HEK293T (cell line): ENCODE measurements around the gene NFASC.

Experiments
- ARNT ChIP-seq: fragments of 450-650 bp; IDR thresholded peaks from 2 replicates; pipeline ENCODE4 v1.6.1; 2017; ENCODE audit warnings: mild to moderate bottlenecking
- BHLHE40 ChIP-seq: fragments of 450-650 bp; IDR thresholded peaks from 2 replicates; pipeline ENCODE4 v1.6.1; 2016; ENCODE audit warnings: mild to moderate bottlenecking, moderate library complexity, borderline replicate concordance
- ELF4 ChIP-seq: fragments of 450-650 bp; IDR thresholded peaks from 2 replicates; pipeline ENCODE4 v1.6.1; 2017; ENCODE audit warnings: antibody characterized with exemption
- FOXA1 ChIP-seq: fragments of 450-650 bp; IDR thresholded peaks from 2 replicates; pipeline ENCODE4 v1.6.1; 2016; ENCODE audit warnings: mild to moderate bottlenecking
- FOXM1 ChIP-seq: fragments of 450-650 bp; IDR thresholded peaks from 2 replicates; pipeline ENCODE4 v1.6.1; 2017; ENCODE audit warnings: mild to moderate bottlenecking, borderline replicate concordance
- HDGF ChIP-seq: fragments of 450-650 bp; IDR thresholded peaks from 2 replicates; pipeline ENCODE4 v1.6.1; 2017; ENCODE audit warnings: antibody characterized with exemption, borderline replicate concordance
- L3MBTL2 ChIP-seq: fragments of 450-650 bp; conservative IDR thresholded peaks from 2 replicates; pipeline ENCODE4 v1.6.1; 2016; ENCODE audit warnings: mild to moderate bottlenecking
- NFRKB ChIP-seq: fragments of 450-650 bp; IDR thresholded peaks from 2 replicates; pipeline ENCODE4 v1.6.1; 2016; ENCODE audit warnings: mild to moderate bottlenecking, moderate library complexity
- PKNOX1 ChIP-seq: fragments of 450-650 bp; IDR thresholded peaks from 2 replicates; pipeline ENCODE4 v1.6.1; 2016
- SP1 ChIP-seq: fragments of 450-650 bp; IDR thresholded peaks from 2 replicates; pipeline ENCODE4 v1.6.1; 2017
- SUZ12 ChIP-seq: fragments of 450-650 bp; IDR thresholded peaks from 2 replicates; pipeline ENCODE4 v1.6.1; 2016; ENCODE audit warnings: mild to moderate bottlenecking
- TARDBP ChIP-seq: fragments of 450-650 bp; IDR thresholded peaks from 2 replicates; pipeline ENCODE4 v1.6.1; 2016
- ZNF384 ChIP-seq: fragments of 450-650 bp; IDR thresholded peaks from 2 replicates; pipeline ENCODE4 v1.6.1; 2016

GRCh38 chr1:204869097-204869496, 1.6 kb upstream of the NFASC start:
- TF ChIP-seq SP1 = no peak
- TF ChIP-seq FOXM1 = no peak
- TF ChIP-seq ZNF384 = no peak
- TF ChIP-seq FOXA1 = no peak
- no peak for TF ChIP-seq TARDBP
- TF ChIP-seq SUZ12 = no peak
- no peak for TF ChIP-seq NFRKB
- TF ChIP-seq PKNOX1 = no peak
- no peak for TF ChIP-seq HDGF
- TF ChIP-seq BHLHE40 = no peak
- TF ChIP-seq ARNT = no peak
- TF ChIP-seq ELF4 = no peak
- no peak for TF ChIP-seq L3MBTL2
